Umbilical cord (tissue), 2 donors: ENCODE results near the gene PTK6. TPM values are rescaled to one million over a fixed set of nuclear protein-coding genes. Genes with fewer than 3 reads are reported as not detected.

Experiments used
- DNase-seq: peaks from one replicate; pipeline ENCODE4 v3.0.0-alpha.2; 2015; ENCODE audit warnings: low spot score
- total RNA-seq: library from RNA; depleted of rRNA; stranded (reverse); fragments of >200 nt; gene quantifications from one replicate; pipeline ENCODE4 v1.2.3, GENCODE V29; 2014; ENCODE audit warnings: low replicate concordance; ENCODE audit not compliant: insufficient read depth

PTK6 gene
- total RNA-seq, 1 donor from 2014 or later = 1.2 TPM

GRCh38 chr20:63478346-63479302 lies 58.6 kb downstream of the PTK6 start:
- DNase-seq = no peak

Other genes starting within 250 kb of the PTK6 start
- 1.2 TPM for gene COL20A1, start 244.2 kb downstream of the PTK6 start, total RNA-seq
- gene CHRNA4, start 176.0 kb downstream of the PTK6 start, total RNA-seq = 2.2 TPM
- gene KCNQ2, start 64.7 kb downstream of the PTK6 start, total RNA-seq = 0.96 TPM
- gene EEF1A2, start 38.3 kb downstream of the PTK6 start, total RNA-seq = 7.2 TPM
- gene PPDPF, start 16.6 kb downstream of the PTK6 start, total RNA-seq = 54.2 TPM
- gene SRMS, start 10.4 kb upstream of the PTK6 start, total RNA-seq = not detected
- gene FNDC11, start 16.8 kb upstream of the PTK6 start, total RNA-seq = 1.2 TPM
- 35.6 TPM for gene HELZ2, start 36.9 kb upstream of the PTK6 start, total RNA-seq
- 3.4 TPM for gene GMEB2, start 89.7 kb upstream of the PTK6 start, total RNA-seq
- gene STMN3, start 116.0 kb upstream of the PTK6 start, total RNA-seq = 12.5 TPM
- gene RTEL1, start 120.9 kb upstream of the PTK6 start, total RNA-seq = 17.6 TPM
- not detected for gene TNFRSF6B, start 159.3 kb upstream of the PTK6 start, total RNA-seq
- gene ARFRP1, start 170.6 kb upstream of the PTK6 start, total RNA-seq = 38.3 TPM
- 15.6 TPM for gene ZGPAT, start 170.7 kb upstream of the PTK6 start, total RNA-seq
- gene LIME1, start 199.3 kb upstream of the PTK6 start, total RNA-seq = 1.2 TPM
- gene SLC2A4RG, start 202.4 kb upstream of the PTK6 start, total RNA-seq = 15.2 TPM